ENCODE measurements around the gene PLXDC2.

PLXDC2 gene

GRCh38 chr10:19946245-19946644, 130.0 kb downstream of the PLXDC2 start:
- no peak for DNase-seq

GRCh38 chr10:19946791-19947190, 130.6 kb downstream of the PLXDC2 start:
- DNase-seq = no peak

GRCh38 chr10:19947215-19947614, 131.0 kb downstream of the PLXDC2 start:
- DNase-seq = no peak

- DNase-seq = no peak
These were observed 131.4 kb downstream of the PLXDC2 start for GRCh38 chr10:19947656-19948055.

GRCh38 chr10:19952224-19953010, 136.2 kb downstream of the PLXDC2 start:
- peak; percentile 68 for DNase-seq

- no peak for DNase-seq
These were observed 138.4 kb downstream of the PLXDC2 start for GRCh38 chr10:19954601-19955000.

- no peak for DNase-seq
These were observed 140.3 kb downstream of the PLXDC2 start for GRCh38 chr10:19956516-19957032.

GRCh38 chr10:19958787-19959186, 142.6 kb downstream of the PLXDC2 start:
- no peak for DNase-seq

- DNase-seq = no peak
These were observed 145.1 kb downstream of the PLXDC2 start for GRCh38 chr10:19961076-19962053.

GRCh38 chr10:19964625-19965024, 148.4 kb downstream of the PLXDC2 start:
- no peak for DNase-seq

GRCh38 chr10:19966751-19967150, 150.5 kb downstream of the PLXDC2 start:
- DNase-seq = peak; percentile 71

- no peak for DNase-seq
These were observed 151.7 kb downstream of the PLXDC2 start for GRCh38 chr10:19967981-19968380.

- no peak for DNase-seq
These were observed 152.5 kb downstream of the PLXDC2 start for GRCh38 chr10:19968745-19969144.

- no peak for DNase-seq
These were observed 154.0 kb downstream of the PLXDC2 start for GRCh38 chr10:19970256-19970655.

- DNase-seq = no peak
These were observed 154.5 kb downstream of the PLXDC2 start for GRCh38 chr10:19970717-19971116.

- DNase-seq = no peak
These were observed 155.3 kb downstream of the PLXDC2 start for GRCh38 chr10:19971343-19972052.

- DNase-seq = no peak
These were observed 157.9 kb downstream of the PLXDC2 start for GRCh38 chr10:19974138-19974537.

GRCh38 chr10:19974554-19974953, 158.3 kb downstream of the PLXDC2 start:
- no peak for DNase-seq

GRCh38 chr10:19977097-19977521, 160.9 kb downstream of the PLXDC2 start:
- no peak for DNase-seq

- no peak for DNase-seq
These were observed 163.4 kb downstream of the PLXDC2 start for GRCh38 chr10:19979628-19980027.

- no peak for DNase-seq
These were observed 167.8 kb downstream of the PLXDC2 start for GRCh38 chr10:19983880-19984565.

GRCh38 chr10:19985745-19986144, 169.5 kb downstream of the PLXDC2 start:
- DNase-seq = no peak
